Camera-type eye (tissue), 1 donor: ENCODE data around the gene CALY. TPM values are rescaled to one million over a fixed set of nuclear protein-coding genes. Genes with fewer than 3 reads are reported as not detected.

Source experiments
- total RNA-seq: library from RNA; depleted of rRNA; stranded (reverse); fragments of >200 nt; gene quantifications from one replicate; pipeline ENCODE4 v1.2.3, GENCODE V29; 2014

Gene CALY
- 3.0 TPM for total RNA-seq

GRCh38 chr10:133336577-133337369, at the start of gene CALY:
CALY (minus strand) TSS chr10:133336896; CDS start chr10:133328989, 7,907 bp downstream.

GRCh38 chr10:133379152-133379800, 42.6 kb upstream of the CALY start, which contains the start of gene PAOX:
PAOX (plus strand) TSS chr10:133379262; CDS start chr10:133379317, 55 bp downstream.

DNA sequence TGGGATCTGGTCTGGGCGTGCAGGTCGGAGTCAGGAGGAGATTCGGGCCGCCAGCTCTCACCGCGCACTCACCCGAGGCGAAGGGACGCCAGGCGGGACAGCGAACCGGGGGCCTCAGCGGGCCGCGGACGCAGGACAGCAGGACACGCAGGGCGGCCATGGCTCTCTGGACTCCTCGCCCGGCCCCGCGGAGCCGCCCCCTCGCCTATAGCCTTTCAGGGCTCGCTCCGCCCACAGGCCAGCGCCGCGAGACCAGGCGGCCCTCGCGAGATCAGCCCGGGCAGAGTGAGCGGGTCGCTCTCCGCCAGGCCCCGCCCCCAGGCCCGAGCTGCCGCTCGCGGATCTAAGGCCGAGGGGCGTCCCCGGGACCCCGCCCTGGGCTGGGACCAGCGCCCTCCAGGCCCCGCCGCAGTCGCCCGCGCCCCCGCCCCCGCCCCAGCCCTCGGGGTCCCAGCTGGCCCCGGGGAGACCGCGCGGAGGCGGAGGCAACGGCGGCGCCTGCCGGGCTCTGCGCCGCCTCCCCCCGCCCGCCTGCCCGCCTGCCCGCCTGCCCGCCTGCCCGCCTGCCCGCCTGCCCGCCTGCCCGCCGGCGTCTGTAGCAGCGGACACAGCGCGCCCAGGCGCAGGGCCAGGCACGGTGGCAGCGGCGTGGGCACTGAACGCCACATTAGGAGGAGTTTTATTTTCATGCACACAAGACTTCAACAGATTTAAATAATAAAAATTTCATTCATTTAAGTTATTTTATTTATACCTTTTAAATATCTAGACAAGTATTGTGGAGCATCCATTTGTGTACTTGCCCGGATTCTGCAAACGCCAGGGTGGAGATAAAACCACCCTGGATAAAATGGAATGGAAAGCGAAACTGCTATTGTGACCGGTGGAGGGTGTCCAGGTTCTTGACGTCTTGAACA, 36.7 kb upstream of the CALY start, which contains the start of gene ECHS1:
Gene ECHS1, minus strand, starts transcription at position 181 of the 917 bp plus-strand sequence. Its CDS starts 21 bp downstream, at position 160.

GRCh38 chr10:133357285-133358161, 20.8 kb upstream of the CALY start, which contains the start of gene FUOM:
FUOM (minus strand) TSS chr10:133358019; CDS start chr10:133358007, 12 bp downstream.

DNA sequence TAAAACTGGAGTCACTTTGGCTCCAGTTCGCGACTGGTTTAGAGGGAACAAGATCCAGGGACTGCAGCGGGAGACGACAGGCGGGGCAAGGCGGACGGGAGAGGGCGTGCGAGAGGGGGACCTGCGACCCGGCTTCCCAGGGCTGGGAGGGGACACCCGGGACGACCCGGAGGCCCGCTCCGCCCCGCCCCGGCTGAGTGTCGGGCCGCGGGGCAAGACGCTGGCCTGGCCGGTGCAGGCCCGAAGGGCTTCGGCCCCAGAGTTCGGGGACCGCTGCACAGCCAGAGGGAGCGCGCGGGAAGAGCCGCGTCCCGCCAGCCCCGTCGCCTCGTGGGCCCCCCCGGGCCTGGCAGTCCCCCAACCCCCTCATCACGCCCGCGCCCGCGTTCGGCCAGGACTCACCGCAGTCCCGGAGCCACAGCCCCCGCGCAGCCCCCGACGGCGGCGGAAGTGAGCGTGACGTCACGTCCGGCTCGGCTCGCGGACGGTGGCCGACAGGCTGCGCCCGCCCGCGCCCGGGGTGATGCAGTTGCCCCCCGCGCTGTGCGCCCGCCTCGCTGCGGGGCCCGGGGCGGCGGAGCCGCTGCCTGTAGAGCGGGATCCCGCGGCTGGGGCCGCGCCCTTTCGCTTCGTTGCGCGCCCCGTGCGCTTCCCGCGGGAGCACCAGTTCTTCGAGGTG, 28.1 kb downstream of the CALY start, which contains the start of the genes TUBGCP2 and ZNF511:
Gene TUBGCP2, minus strand, starts transcription at position 452 of the 679 bp plus-strand sequence. CDS start 5,931 bp downstream, outside the sequence.
Gene ZNF511, plus strand, starts transcription at position 494 of the 679 bp plus-strand sequence. Its CDS starts 30 bp downstream, at position 524.

DNA sequence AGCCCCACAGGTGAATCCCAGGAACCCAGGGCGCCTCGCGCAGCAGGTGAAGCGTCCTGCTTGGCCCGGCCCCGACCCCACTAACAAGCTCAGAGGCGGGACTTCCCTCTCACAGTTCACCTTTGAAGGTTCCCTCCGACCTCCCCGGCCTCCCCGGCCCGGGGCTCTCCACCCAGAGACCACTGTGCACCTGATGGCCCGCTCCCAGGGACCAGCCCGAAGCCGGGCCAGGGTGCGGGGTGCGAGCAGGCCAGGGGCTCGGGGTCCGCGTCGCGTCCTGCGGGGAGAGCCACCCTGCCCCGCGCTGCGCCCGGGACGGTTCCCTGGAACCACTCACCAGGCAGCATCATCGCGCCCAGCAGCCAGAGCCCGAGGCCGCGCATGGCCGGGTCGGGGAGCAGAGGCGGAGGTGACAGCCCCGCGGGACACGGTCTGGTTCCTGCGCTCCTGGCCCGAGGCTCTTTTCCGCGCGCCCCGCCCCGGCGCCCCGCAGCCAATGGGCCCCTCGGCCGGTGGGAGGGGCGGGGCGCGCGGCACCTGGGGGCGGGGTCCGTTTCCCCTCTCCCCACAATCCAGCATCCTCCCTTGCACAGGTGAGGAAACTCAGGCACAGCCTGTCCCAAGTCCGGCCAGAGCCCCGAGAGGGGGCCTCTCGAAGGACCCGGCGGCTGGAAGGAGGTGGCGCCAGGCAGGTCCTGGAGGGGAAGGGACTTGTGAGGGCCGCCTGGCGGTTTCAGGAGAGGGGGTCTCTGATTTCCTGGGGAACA, 60.1 kb downstream of the CALY start, which contains the start of gene ADAM8:
Gene ADAM8, minus strand, starts transcription at position 434 of the 767 bp plus-strand sequence. Its CDS starts 51 bp downstream, at position 383.

Other genes with a start within 250 kb of the CALY start
- 5.4 TPM for gene ADGRA1, start 249.0 kb downstream of the CALY start, total RNA-seq
- 8.6 TPM for gene KNDC1, start 176.7 kb downstream of the CALY start, total RNA-seq
- not detected for gene UTF1, start 106.7 kb downstream of the CALY start, total RNA-seq
- 0.22 TPM for gene VENTX, start 99.0 kb downstream of the CALY start, total RNA-seq
- 4.0 TPM for gene ADAM8, start 60.0 kb downstream of the CALY start, total RNA-seq
- gene TUBGCP2, start 28.0 kb downstream of the CALY start, total RNA-seq = 71.5 TPM
- gene ZNF511, start 28.0 kb downstream of the CALY start, total RNA-seq = 15.3 TPM
- gene PRAP1, start 10.5 kb upstream of the CALY start, total RNA-seq = 2.0 TPM
- gene FUOM, start 21.1 kb upstream of the CALY start, total RNA-seq = 7.3 TPM
- gene ECHS1, start 36.5 kb upstream of the CALY start, total RNA-seq = 48.3 TPM
- 10.3 TPM for gene PAOX, start 42.4 kb upstream of the CALY start, total RNA-seq
- gene MTG1, start 57.3 kb upstream of the CALY start, total RNA-seq = 42.4 TPM
- gene SPRN, start 87.7 kb upstream of the CALY start, total RNA-seq = 3.8 TPM
- 2.9 TPM for gene SCART1, start 117.0 kb upstream of the CALY start, total RNA-seq
- gene CYP2E1, start 190.5 kb upstream of the CALY start, total RNA-seq = 3.4 TPM
- gene SYCE1, start 228.7 kb upstream of the CALY start, total RNA-seq = not detected